HG02970 (cell line): Measurements from ENCODE around the gene GPRIN2.
"Not testable (repeated sequence)": the region's sequence is repeated elsewhere in the genome, so short reads cannot be mapped to it uniquely, and the experiment has no call there.

Experiments used
- ATAC-seq: cut with Tn5 transposase; IDR thresholded peaks from one replicate; pipeline ENCODE4 v1.9.1; 2021; ENCODE audit warnings: mild to moderate bottlenecking, moderate library complexity, moderate number of reproducible peaks; ENCODE audit not compliant: unreplicated experiment, low FRiP score

Gene GPRIN2

GRCh38 chr10:46572765-46573164 is 16.3 kb upstream of the GPRIN2 start:
- ATAC-seq, result not testable (repeated sequence)

DNA sequence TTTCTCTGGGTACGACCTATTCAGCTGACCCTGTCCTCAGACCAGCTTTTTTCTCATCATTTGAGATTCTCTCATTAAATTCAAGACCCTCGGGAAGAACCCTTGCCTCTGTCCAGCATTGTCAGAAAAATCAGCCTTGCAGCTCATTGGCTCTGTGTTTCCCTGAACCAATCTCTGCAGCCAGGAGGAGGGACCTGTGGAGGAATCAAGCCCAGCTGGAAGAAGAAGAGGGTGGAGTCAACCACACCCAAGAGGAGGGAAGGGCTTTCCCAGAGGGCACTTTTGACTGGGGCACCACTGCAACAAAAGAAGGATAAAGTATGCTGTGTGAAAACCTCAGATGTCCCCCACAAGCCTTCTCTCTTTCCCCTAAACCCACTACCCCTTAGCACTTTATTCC is 14.2 kb upstream of the GPRIN2 start:
- ATAC-seq, result not testable (repeated sequence)

GRCh38 chr10:46567151-46567550 is 10.7 kb upstream of the GPRIN2 start:
- not testable (repeated sequence) for ATAC-seq

DNA sequence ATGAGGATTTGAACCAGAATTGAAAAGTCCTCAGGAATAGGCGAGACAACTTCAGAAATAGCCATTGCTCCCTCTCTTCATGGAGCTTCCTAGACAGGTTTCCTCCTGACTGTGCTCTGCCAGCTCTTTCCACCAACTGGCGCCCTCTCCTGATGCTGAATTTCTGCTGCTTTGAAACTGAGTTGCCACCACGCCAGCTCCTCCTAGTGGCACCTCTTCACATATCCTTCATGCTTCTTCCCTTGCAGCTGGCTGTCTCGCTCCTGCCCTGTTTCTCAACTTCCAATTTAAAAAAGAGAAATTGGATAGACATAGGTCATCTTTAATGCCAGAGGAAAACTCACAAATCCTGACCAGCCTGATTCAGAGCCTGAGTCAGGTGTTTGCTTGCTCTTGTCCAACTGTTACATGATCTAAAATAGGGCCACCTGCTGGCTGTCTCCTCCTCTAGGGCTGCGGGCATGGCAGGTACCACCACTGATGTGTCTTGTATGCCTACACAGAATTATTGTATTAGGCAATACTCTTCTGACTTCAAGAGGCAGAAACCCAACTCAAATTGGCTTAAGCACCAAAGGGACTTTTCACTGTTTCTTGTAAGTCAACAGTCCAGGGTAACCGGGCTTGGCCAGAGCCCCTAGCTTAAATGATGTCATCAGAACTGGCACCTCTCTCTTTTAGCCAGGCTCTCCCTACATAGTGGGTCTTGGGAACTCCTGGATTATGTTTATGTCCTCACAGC is 9.3 kb upstream of the GPRIN2 start:
- not testable (repeated sequence) for ATAC-seq

DNA sequence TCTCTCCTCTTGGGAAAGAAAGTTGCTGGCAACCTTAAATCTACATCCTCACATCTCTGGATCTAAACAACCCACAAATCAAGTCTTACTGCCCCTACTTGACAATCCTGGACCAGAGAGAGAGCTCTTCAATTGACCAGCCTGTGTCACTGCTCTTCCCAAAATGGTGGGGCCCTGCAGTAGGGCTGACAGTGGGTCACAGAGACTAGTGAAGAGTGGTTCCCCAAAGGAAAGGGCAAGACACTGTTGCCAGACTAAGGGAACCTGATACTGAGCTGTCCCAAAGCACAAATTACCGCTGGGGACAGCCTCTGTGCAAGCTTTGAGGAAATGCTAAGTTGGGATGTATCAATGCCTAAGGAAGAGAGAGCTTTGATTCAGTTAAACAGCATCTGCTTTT is 4.5 kb upstream of the GPRIN2 start:
- no peak for ATAC-seq

- ATAC-seq, result no peak
Measured at GRCh38 chr10:46560381-46560780, 3.9 kb upstream of the GPRIN2 start.

DNA sequence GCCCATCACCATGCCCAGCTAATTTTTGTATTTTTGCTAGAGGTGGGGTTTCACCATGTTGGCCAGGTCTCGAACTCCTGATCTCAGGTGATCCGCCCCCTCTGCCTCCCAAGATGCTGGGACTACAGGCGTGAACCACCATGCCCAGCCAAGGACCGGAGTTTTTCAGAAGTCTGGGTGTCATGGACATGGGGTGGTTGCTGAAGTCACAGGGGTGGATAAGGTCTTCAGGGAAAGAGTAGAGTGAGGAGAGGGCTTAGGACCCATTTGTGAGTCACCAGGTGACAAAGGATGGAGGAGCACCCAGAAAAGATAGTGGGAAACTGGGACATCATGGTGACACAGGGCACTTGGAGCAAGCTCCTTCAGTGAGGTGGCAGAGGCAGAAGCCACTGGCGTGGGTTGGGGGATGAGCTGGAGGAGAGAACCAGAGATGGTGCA is 2.8 kb upstream of the GPRIN2 start:
- ATAC-seq, result no peak

- no peak for ATAC-seq
Measured at GRCh38 chr10:46558392-46559185, 2.1 kb upstream of the GPRIN2 start.

GRCh38 chr10:46558122-46558391 is 1.6 kb upstream of the GPRIN2 start:
- no peak for ATAC-seq

DNA sequence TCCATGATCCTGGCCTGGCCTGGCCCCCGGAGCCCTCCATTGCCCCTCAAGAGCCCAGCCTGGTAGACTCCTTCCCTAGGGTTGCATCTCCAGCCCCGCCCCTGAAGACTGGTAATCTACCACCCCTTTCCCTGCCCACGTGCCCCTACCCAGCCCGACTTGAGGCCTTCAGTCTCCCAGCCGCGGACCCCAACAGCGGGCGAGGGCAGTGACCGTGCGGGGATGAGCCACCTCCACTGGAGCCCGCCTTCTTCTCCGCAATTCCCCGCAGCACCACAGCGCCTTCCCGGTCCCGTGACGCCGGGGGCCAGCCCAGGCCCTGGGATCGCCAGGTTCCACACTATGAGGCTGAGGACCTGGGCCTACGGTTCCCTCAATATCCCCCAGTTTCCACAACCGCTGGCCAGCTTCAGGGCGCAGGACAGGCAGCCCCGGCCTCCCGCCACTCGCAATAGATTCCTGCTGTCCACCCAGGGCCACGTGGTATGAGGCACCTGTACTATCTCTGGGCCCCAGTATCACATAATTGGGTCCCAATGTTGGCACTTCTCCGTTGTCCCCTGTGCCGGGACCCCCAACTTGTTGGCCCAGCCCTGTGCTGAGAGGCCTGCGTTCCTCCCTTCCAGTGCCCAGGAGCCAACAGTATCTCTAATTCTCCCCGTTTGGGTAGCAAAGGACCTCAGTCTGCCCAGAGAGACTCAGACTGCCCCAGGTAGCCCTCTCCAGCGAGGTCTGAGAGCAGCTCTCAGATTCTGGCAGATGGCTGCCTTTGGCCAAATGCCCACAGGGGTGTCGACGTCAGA is 1.1 kb upstream of the GPRIN2 start:
- ATAC-seq, result no peak

DNA sequence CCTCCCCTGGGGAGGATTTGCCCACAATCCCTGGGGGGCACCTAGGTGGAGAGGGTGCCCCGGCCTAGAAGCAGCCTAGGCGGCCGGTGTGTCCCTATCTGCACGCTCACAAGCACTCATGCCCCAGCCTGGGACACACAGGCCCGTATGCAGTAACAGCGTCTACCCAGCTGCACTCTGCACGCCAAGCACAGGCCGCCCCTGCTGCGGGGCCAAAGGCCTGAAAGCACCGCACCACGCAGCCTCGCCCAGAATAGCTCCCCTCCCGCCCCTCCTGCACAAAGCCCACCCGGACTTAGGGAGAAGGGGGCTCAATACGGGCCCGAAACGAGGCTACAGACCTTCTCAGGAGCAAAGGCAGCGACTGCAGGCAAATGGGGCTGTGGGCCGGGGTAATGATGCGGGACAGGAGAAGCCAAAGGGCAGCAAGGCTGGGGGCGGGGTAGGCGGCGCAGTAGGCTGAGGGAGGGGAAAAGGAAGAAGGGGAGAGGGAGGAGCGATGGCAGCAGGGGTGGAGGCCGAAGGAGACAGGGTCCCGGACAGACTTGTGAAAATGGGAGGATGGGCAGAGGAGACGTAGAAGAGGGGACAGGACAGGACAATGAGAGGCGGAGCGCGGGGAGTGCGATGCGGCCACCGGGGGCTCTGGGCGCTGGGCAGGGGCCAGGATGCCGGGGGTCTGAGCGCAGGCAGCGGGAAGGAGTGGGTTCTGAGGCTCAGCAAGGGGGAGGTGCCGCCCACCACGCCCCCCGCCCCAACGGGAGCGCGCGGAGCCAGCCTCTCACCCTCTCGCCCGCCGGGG is 544 bp downstream of the GPRIN2 start:
- no peak for ATAC-seq

DNA sequence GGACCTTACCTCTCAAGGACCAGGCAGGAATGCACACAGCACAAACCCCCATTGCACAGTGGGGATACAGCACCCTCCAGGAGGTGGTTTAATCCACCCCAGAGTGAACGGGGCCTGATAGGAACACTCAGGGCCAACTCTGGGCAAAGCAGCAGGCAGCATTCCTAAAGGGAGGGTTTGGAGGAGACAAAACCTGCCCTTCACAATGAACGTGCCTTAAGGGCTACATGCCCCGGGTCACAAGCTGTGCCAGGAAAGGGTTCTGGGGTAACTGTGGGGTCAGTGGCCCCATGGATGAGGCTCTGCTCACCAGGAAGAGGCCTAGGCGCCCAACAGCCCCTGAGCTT is 1.1 kb downstream of the GPRIN2 start:
- no peak for ATAC-seq

DNA sequence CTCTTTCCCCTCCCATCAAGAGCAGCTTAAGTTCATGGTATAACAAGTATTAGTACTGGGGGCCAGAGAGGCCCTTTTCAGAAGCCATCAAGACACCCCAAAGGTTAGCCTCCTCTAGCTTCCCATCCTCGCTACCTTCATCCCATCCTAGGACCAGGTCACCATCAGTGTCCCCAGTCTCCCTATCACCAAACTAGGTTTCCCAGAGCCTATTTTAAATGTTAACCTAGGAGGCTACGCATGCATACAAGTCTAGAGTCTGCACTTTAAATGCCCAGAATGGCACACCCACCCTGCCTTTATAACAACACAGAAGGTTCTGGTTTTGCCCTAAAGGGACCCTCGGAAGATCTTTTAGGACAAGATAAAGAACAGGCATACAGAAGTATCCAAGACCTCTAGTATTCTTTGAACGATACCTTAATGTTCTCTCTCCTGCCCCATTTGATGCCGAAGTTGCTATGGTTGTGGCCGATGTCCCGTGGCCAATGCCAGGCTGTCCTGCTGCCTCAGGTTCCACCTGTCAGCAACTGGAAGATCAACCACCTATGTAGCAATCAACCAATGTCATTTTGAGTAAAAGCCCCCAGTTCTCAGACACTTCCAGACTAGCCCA is 2.2 kb downstream of the GPRIN2 start:
- ATAC-seq, result no peak

GRCh38 chr10:46553238-46554049 is 3.0 kb downstream of the GPRIN2 start:
- ATAC-seq, result no peak

DNA sequence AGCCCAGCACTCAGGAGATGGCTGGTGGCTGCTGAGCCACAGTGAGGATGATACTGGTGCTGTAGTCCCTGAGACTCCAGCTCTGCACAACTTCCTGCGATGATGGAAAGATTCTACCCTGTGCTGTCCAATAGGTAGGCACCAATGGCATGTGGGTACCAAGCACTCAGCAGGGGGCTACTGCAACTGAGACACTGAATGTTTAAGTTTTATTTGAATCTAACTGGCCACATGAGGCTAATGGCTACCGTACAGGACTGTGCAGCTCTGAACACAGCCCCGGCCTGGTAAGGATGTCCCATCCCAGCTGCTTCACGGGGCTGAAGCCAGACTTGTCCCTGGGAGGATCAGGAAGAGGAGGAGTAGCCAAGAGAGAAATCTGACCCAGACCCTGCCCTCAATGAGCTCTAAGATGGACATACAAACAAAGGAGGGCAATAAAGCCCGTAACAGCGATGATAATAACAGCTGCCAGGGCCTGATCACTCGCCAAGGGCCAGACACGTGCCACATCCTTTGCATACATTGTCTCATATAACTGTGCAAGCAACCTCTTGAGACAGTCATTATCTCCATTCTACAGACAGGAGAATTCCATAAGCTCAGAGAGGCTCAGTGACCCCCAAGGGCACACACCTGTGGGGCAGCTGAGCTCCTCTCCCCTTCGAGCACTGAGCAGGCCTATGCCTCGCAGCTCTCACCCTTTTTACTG is 3.8 kb downstream of the GPRIN2 start:
- no peak for ATAC-seq

DNA sequence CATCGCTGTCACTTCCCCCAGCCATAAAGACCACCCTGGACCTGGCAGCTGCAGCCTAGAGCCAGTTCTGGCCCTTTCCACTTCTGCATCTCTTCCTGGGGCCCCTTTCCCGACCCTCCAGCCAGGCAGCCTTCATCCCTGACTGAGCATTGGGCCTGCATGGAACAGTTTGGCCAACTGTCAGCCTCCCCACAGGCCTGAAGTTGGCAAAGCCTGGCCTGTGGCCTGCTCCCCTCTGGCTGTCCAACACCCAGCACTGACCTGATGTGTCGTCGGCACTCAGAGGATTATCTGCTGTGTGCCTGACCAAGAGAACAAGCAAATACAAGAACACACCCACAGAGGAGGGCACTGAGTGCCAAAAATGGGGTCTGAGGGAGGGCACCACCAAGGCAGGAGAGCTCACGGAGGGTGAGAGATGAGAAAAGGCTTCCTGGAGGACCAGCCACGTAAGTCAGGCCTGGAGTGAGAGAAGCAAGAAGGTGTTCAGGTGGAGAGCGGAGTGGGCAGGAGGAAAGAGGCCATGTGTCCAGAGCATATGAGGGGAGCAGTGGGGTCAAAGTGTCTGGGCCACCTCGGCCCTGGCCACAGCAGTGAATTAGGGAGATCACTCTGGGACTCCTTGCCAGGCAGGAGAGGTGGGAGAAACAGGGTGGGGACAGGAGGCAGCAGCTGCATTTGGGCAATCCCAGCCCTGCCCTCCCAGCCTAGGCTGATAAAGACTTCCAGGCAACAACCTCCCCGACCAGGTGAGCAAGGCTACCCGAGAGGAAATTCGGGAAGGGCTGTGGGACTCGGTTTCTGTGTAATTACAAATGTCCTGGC is 4.5 kb downstream of the GPRIN2 start:
- no peak for ATAC-seq

GRCh38 chr10:46550795-46551700 is 5.4 kb downstream of the GPRIN2 start:
- no peak for ATAC-seq
